ENCODE data around the gene TRNT1.

The TRNT1 gene

DNA sequence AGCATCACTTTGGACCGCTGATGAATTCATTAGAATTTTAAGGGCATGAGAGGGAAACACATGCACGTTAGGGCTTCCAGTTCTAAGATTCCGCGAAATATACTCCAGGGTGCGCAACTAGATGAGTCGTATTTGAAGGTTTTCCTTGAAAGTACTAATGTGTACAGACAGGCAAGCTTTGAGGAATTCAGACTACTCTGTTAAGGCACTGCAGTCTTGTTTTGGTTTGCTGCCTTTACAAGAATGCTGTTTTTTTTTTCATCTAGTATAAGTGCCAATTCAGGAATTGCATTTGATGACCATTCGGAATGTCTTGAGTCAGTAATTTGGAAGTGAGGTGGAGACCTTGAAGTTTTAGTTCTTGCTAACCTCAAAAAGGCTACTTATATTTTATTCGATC lies 19.1 kb downstream of the TRNT1 start:
- no peak for TF ChIP-seq CTCF (IDR thresholded peaks at IDR 0.05; ENCODE audit: control insufficient read depth, insufficient read depth, low read depth, low read length, missing control alignments)
- no peak for DNase-seq (ENCODE audit: low read depth)
- H3K4me3 ChIP-seq (ENCODE audit: control insufficient read depth, low read depth, low read length): no peak overlapping the region

- no peak overlapping the region for H3K4me3 ChIP-seq (ENCODE audit: control insufficient read depth, low read depth, low read length)
- no peak for DNase-seq (ENCODE audit: low read depth)
- TF ChIP-seq CTCF (IDR thresholded peaks at IDR 0.05; ENCODE audit: control insufficient read depth, insufficient read depth, low read depth, low read length, missing control alignments): no peak
These were observed 22.8 kb downstream of the TRNT1 start for GRCh38 chr3:3149560-3149959.

DNA sequence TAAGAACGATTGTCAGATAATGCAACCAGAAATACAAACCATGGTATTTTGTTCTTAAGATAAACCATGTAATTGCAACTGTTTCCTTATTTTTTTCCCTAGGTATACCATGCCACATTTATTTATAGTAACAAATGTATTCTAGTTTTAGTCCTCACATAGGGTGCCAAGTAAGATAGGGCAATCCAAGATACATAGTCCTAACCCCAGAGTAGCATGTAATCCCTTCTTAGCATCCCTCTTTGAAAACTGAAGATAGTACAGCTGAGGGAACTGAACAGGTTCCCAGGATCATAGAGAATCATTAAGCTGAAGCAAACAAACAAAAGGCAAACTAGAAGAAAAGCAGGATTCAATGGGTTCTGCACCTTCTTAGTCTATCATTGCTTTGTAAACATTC lies 24.8 kb downstream of the TRNT1 start:
- no peak for DNase-seq (ENCODE audit: low read depth)
- no peak overlapping the region for H3K4me3 ChIP-seq (ENCODE audit: control insufficient read depth, low read depth, low read length)
- TF ChIP-seq CTCF (IDR thresholded peaks at IDR 0.05; ENCODE audit: control insufficient read depth, insufficient read depth, low read depth, low read length, missing control alignments): no peak

GRCh38 chr3:3154879-3155610 lies 28.3 kb downstream of the TRNT1 start:
- DNase-seq (ENCODE audit: low read depth): no peak
- H3K4me3 ChIP-seq (ENCODE audit: control insufficient read depth, low read depth, low read length): no peak overlapping the region
- TF ChIP-seq CTCF (IDR thresholded peaks at IDR 0.05; ENCODE audit: control insufficient read depth, insufficient read depth, low read depth, low read length, missing control alignments): no peak

GRCh38 chr3:3157484-3157883 lies 30.7 kb downstream of the TRNT1 start:
- DNase-seq (ENCODE audit: low read depth): no peak
- no peak overlapping the region for H3K4me3 ChIP-seq (ENCODE audit: control insufficient read depth, low read depth, low read length)
- no peak for TF ChIP-seq CTCF (IDR thresholded peaks at IDR 0.05; ENCODE audit: control insufficient read depth, insufficient read depth, low read depth, low read length, missing control alignments)

DNA sequence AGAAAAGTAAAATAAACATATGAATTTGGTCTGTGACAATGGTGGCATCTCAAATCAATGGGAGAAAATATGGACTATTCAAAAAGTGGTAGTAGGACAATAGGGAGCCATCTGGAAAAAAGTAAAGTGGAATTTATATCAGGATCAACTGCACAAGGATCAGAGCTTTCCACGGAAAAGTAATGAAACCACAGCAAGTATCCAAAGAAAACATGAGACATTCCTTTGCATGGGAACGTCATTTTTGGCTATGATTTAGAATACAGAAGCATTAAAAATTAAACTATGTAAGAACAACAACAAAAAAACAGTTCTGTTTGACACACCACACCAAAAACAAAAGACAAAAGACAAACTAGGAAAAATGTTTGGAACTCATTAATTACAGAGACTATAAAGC lies 34.1 kb downstream of the TRNT1 start:
- DNase-seq (ENCODE audit: low read depth): no peak
- H3K4me3 ChIP-seq (ENCODE audit: control insufficient read depth, low read depth, low read length): no peak overlapping the region
- TF ChIP-seq CTCF (IDR thresholded peaks at IDR 0.05; ENCODE audit: control insufficient read depth, insufficient read depth, low read depth, low read length, missing control alignments): no peak
